Neuronal stem cell (in vitro differentiated cells): ENCODE results near the gene CADM3.

Experiments used
- DNase-seq: peaks from one replicate; pipeline ENCODE4 v3.0.0-alpha.2; 2013; ENCODE audit warnings: low spot score
- H2AFZ ChIP-seq: one replicate; pipeline ENCODE4 v1.6.1; 2013; ENCODE audit warnings: mild to moderate bottlenecking, low read length, inconsistent platforms
- H2AK5ac ChIP-seq: 2 replicates; pipeline ENCODE4 v1.6.1; 2013; ENCODE audit warnings: low read depth, mild to moderate bottlenecking, inconsistent platforms, low read length, moderate library complexity, mixed read lengths
- H2BK120ac ChIP-seq: 2 replicates; pipeline ENCODE4 v1.6.1; 2013; ENCODE audit warnings: low read depth, mild to moderate bottlenecking, inconsistent platforms, low read length, moderate library complexity, mixed read lengths
- H2BK12ac ChIP-seq: one replicate; pipeline ENCODE4 v1.6.1; 2013; ENCODE audit warnings: low read length, inconsistent platforms
- H2BK15ac ChIP-seq: 2 replicates; pipeline ENCODE4 v1.6.1; 2013; ENCODE audit warnings: mild to moderate bottlenecking, low read length, inconsistent platforms, mixed read lengths
- H2BK5ac ChIP-seq: one replicate; pipeline ENCODE4 v1.6.1; 2013; ENCODE audit warnings: inconsistent platforms, mild to moderate bottlenecking, low read length, moderate library complexity
- H3K14ac ChIP-seq: one replicate; pipeline ENCODE4 v1.6.1; 2013; ENCODE audit warnings: low read length, inconsistent platforms
- H3K18ac ChIP-seq: 2 replicates; pipeline ENCODE4 v1.6.1; 2013; ENCODE audit warnings: low read length, inconsistent platforms
- H3K23ac ChIP-seq: 2 replicates; pipeline ENCODE4 v1.6.1; 2013; ENCODE audit warnings: low read depth, mild to moderate bottlenecking, mixed read lengths, low read length, inconsistent platforms; ENCODE audit not compliant: poor library complexity
- H3K27ac ChIP-seq: replicated peaks from 3 replicates; pipeline ENCODE4 v1.5.1; 2013; ENCODE audit warnings: low read length, inconsistent platforms
- H3K27me3 ChIP-seq, 3 experiments: 2 replicates each; pipeline ENCODE4 v1.6.1; 2013; ENCODE audit warnings: low read length in 3 of 3, mild to moderate bottlenecking in 2 of 3, inconsistent platforms in 1 of 3, low read depth in 1 of 3, mixed read lengths in 1 of 3, moderate library complexity in 1 of 3; ENCODE audit not compliant: control insufficient read depth in 3 of 3, insufficient read depth in 3 of 3
- H3K36me3 ChIP-seq, 2 donors: replicated peaks in 1 of 2; 2 replicates each; pipeline ENCODE4 v1.6.1; 2013; ENCODE audit warnings: low read length in 2 of 2; ENCODE audit not compliant: control insufficient read depth in 2 of 2, insufficient read depth in 2 of 2
- H3K4ac ChIP-seq: 2 replicates; pipeline ENCODE4 v1.6.1; 2013; ENCODE audit warnings: inconsistent platforms, mild to moderate bottlenecking, low read length, moderate library complexity
- H3K4me1 ChIP-seq, 2 donors: 1 replicate in 1 of 2; 2 replicates in 1 of 2; pipeline ENCODE4 v1.6.1; 2013; ENCODE audit warnings: low read length in 2 of 2, low read depth in 1 of 2; ENCODE audit not compliant: control insufficient read depth in 2 of 2, insufficient read depth in 1 of 2
- H3K4me2 ChIP-seq: one replicate; pipeline ENCODE4 v1.6.1; 2013; ENCODE audit warnings: mild to moderate bottlenecking, low read length, inconsistent platforms; ENCODE audit not compliant: insufficient read depth, poor library complexity, severe bottlenecking
- H3K4me3 ChIP-seq, 2 donors: 2 replicates each; pipeline ENCODE4 v1.5.1; 2013; ENCODE audit warnings: low read length in 2 of 2, mild to moderate bottlenecking in 2 of 2, inconsistent platforms in 1 of 2, moderate library complexity in 1 of 2
- H3K79me1 ChIP-seq: one replicate; pipeline ENCODE4 v1.6.1; 2013; ENCODE audit warnings: low read depth, mild to moderate bottlenecking, inconsistent platforms, low read length, moderate library complexity
- H3K9ac ChIP-seq: one replicate; pipeline ENCODE4 v1.6.1; 2013; ENCODE audit warnings: mild to moderate bottlenecking, low read depth, low read length, inconsistent platforms; ENCODE audit not compliant: poor library complexity
- H3K9me3 ChIP-seq, 2 donors: replicated peaks in 1 of 2; 2 replicates each; pipeline versions ENCODE3 to v1.6.1; 2013; ENCODE audit warnings: low read length in 2 of 2, mild to moderate bottlenecking in 2 of 2, inconsistent platforms in 1 of 2, low read depth in 1 of 2, mixed read lengths in 1 of 2, moderate library complexity in 1 of 2; ENCODE audit not compliant: control insufficient read depth in 2 of 2, insufficient read depth in 1 of 2
- H4K8ac ChIP-seq: one replicate; pipeline ENCODE4 v1.6.1; 2013; ENCODE audit warnings: low read depth, mild to moderate bottlenecking, inconsistent platforms, low read length, moderate library complexity
- H4K91ac ChIP-seq: one replicate; pipeline ENCODE4 v1.6.1; 2013; ENCODE audit warnings: low read length, low read depth, mild to moderate bottlenecking, inconsistent platforms; ENCODE audit not compliant: poor library complexity
- whole genome bisulfite sequencing, 2 donors: extraction: QIAGEN DNeasy Blood & Tissue Kit; methylation state at CpG; one replicate each; pipeline ENCODE4 v1.1.7; 2013; ENCODE audit warnings: missing lambda C conversion rate in 2 of 2, mixed read lengths in 1 of 2; ENCODE audit not compliant: insufficient read length in 2 of 2, insufficient replicate concordance in 1 of 2; ENCODE audit errors: extremely low coverage in 2 of 2; 5-methylcytosine and 5-hydroxymethylcytosine counted together

CADM3 gene

DNA sequence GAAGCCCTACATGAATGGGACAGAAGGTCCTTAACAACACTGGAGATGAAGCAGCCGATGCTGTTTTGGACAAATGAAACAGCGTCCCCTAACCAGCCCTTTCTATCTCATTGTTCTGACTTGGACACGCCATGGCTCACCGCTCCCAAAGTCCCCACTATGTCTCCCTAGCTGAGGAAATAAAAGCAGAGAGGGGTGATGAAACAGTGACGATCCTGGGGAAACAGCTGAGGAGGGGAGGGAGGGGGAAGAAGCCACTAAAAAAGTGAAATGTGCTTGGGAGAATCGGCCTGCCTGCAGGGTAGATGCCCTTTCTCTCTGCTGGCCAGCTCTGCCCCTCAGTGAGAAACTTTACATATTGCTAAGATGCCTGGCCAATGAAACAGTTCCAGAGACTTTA, 32.2 kb downstream of the CADM3 start:
- Histone ChIP-seq H2BK12ac (no peak overlapping the region), H2AFZ (no peak overlapping the region), H3K27ac (no peak overlapping the region), H2BK15ac (no peak overlapping the region), H3K9ac (no peak overlapping the region), H3K4me2 (no peak overlapping the region), H3K27me3 (peaks cover 0 to 45% (median 0%) of the 10 kb centered on the region in 3 experiments), H3K36me3 (no peaks in the 10 kb centered on the region), H3K14ac (no peak overlapping the region), H3K18ac (no peak overlapping the region), H2AK5ac (no peak overlapping the region), H2BK120ac (no peak overlapping the region), H3K4me3 (no peak overlapping the region), H3K9me3 (no peaks in the 10 kb centered on the region), H4K8ac (no peak overlapping the region), H4K91ac (no peak overlapping the region), H3K79me1 (no peaks in the 10 kb centered on the region), H3K4ac (no peak overlapping the region), H3K23ac (no peak overlapping the region), H3K4me1 (peaks cover 4% of the 10 kb centered on the region in 2 donors), H2BK5ac (no peak overlapping the region)
- WGBS, 2 donors: no CpG with 5 or more reads among the region's 6 CpGs
- no peak for DNase-seq

DNA sequence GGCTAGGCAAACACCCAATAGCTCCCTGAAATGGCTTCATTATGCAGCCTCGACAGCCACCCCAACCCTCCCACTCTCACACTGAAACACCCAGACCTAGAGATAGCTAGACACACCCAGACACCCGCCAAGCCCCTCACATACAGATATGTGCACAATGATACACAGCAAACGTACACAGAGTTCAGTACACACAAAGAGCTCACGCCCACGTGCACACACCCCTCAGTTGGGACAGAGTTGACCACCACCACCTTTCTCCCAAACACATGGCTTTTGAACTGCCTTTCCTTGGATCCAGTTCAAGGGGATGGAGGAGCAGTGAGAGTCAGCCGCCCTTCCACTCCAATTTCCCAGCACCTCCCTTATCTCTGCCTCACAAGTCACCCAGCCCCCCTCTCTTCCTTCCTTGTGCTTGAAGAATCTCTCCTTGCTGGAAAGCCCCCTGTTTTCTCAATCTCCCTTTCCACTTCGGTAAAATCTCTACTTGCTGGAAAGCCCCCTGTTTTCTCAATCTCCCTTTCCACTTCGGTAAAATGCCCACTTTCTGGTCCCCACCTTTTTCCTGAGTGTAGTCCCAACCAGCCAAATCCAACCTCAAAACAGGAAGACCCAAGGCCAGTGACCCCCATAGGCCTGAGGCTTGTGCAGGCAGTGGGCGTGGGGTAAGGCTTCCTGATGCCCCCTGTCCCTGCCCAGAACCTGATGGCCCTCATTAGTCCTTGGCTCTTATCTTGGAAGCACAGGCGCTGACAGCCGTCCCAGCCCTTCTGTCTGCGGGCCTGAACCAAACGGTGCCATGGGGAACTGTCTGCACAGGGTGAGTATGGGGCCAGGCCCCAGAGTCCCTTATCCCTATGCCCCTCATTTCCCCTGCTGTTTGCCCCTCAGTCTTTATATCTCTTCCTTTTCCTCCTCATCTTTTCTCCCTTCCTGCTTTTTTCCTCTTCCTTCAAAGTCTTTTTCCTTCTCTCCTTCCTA, 33.0 kb downstream of the CADM3 start, which contains the start of gene ACKR1:
Gene ACKR1 (plus strand): TSS at position 715 of the 981 bp plus-strand sequence. CDS start 85 bp downstream, at position 800.
- Histone ChIP-seq H3K4me1 (peaks cover 4% of the 10 kb centered on the region in 2 donors), H4K91ac (no peak within 1 kb of the TSS), H3K79me1 (no peaks in the 10 kb centered on the region), H4K8ac (no peak within 1 kb of the TSS), H3K27ac (no peak within 1 kb of the TSS), H3K18ac (peak within 1 kb of the TSS; percentile 39), H3K4ac (no peak within 1 kb of the TSS), H3K9ac (no peak within 1 kb of the TSS), H2BK120ac (no peak within 1 kb of the TSS), H2BK12ac (peak within 1 kb of the TSS; percentile 92), H2AK5ac (peak within 1 kb of the TSS; percentile 25), H2AFZ (no peak within 1 kb of the TSS), H3K27me3 (peaks cover 0 to 52% (median 0%) of the 10 kb centered on the region in 3 experiments), H3K4me2 (no peak within 1 kb of the TSS), H3K4me3 (peak within 1 kb of the TSS in 1 of 2 donors; percentile 16), H3K23ac (peak within 1 kb of the TSS; percentile 70), H2BK5ac (peak within 1 kb of the TSS; percentile 43), H3K9me3 (no peaks in the 10 kb centered on the region), H3K14ac (no peak within 1 kb of the TSS), H2BK15ac (no peak within 1 kb of the TSS), H3K36me3 (no peaks in the 10 kb centered on the region)
- no CpG with 5 or more reads among the region's 13 CpGs for WGBS, 2 donors
- no peak for DNase-seq

DNA sequence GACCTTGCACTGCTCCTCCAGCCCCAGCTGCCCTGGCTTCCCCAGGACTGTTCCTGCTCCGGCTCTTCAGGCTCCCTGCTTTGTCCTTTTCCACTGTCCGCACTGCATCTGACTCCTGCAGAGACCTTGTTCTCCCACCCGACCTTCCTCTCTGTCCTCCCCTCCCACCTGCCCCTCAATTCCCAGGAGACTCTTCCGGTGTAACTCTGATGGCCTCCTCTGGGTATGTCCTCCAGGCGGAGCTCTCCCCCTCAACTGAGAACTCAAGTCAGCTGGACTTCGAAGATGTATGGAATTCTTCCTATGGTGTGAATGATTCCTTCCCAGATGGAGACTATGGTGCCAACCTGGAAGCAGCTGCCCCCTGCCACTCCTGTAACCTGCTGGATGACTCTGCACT, 33.8 kb downstream of the CADM3 start:
- Histone ChIP-seq H3K36me3 (no peaks in the 10 kb centered on the region), H3K18ac (peak overlapping the region; percentile 33), H3K9ac (no peak overlapping the region), H3K9me3 (no peaks in the 10 kb centered on the region), H4K91ac (no peak overlapping the region), H3K4me3 (no peak overlapping the region), H2BK15ac (no peak overlapping the region), H3K4me2 (no peak overlapping the region), H3K14ac (no peak overlapping the region), H3K27ac (no peak overlapping the region), H2AFZ (no peak overlapping the region), H3K4me1 (peaks cover 4% of the 10 kb centered on the region in 2 donors), H3K27me3 (peaks cover 0 to 52% (median 0%) of the 10 kb centered on the region in 3 experiments), H2BK5ac (no peak overlapping the region), H2AK5ac (no peak overlapping the region), H4K8ac (no peak overlapping the region), H3K23ac (no peak overlapping the region), H2BK12ac (no peak overlapping the region), H3K4ac (no peak overlapping the region), H3K79me1 (no peaks in the 10 kb centered on the region), H2BK120ac (no peak overlapping the region)
- DNase-seq: no peak
- no CpG with 5 or more reads among the region's 6 CpGs for WGBS, 2 donors

DNA sequence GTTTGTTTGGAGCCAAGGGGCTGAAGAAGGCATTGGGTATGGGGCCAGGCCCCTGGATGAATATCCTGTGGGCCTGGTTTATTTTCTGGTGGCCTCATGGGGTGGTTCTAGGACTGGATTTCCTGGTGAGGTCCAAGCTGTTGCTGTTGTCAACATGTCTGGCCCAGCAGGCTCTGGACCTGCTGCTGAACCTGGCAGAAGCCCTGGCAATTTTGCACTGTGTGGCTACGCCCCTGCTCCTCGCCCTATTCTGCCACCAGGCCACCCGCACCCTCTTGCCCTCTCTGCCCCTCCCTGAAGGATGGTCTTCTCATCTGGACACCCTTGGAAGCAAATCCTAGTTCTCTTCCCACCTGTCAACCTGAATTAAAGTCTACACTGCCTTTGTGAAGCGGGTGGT, 34.7 kb downstream of the CADM3 start:
- peaks cover 4% of the 10 kb centered on the region in 2 donors for H3K4me1 ChIP-seq

More for the DNA sequence above, 34.7 kb downstream of the CADM3 start:
- no peak overlapping the region for H3K4me3 ChIP-seq
- peak overlapping the region; percentile 39 for H3K18ac ChIP-seq
- WGBS, 2 donors: no CpG with 5 or more reads among the region's 4 CpGs
- no peak for DNase-seq
- no peaks in the 10 kb centered on the region for H3K79me1 ChIP-seq
- H2BK12ac ChIP-seq: no peak overlapping the region
- H2AK5ac ChIP-seq: peak overlapping the region; percentile 25
- no peak overlapping the region for H2BK120ac ChIP-seq
- no peak overlapping the region for H4K91ac ChIP-seq
- H3K27ac ChIP-seq: no peak overlapping the region
- peak overlapping the region; percentile 43 for H2BK5ac ChIP-seq
- H3K9me3 ChIP-seq: no peaks in the 10 kb centered on the region
- H4K8ac ChIP-seq: no peak overlapping the region
- H3K27me3 ChIP-seq: peaks cover 0 to 58% (median 0%) of the 10 kb centered on the region in 3 experiments
- H3K4me2 ChIP-seq: no peak overlapping the region
- no peak overlapping the region for H3K4ac ChIP-seq
- no peak overlapping the region for H2AFZ ChIP-seq
- H2BK15ac ChIP-seq: no peak overlapping the region
- no peaks in the 10 kb centered on the region for H3K36me3 ChIP-seq
- no peak overlapping the region for H3K14ac ChIP-seq
- H3K23ac ChIP-seq: no peak overlapping the region
- no peak overlapping the region for H3K9ac ChIP-seq
